Measurements from ENCODE around the gene PDILT. TPM values are rescaled to one million over a fixed set of nuclear protein-coding genes. Genes with fewer than 3 reads are reported as not detected.

The PDILT gene
- total RNA-seq, 1 experiment from 2014 or later = not detected

DNA sequence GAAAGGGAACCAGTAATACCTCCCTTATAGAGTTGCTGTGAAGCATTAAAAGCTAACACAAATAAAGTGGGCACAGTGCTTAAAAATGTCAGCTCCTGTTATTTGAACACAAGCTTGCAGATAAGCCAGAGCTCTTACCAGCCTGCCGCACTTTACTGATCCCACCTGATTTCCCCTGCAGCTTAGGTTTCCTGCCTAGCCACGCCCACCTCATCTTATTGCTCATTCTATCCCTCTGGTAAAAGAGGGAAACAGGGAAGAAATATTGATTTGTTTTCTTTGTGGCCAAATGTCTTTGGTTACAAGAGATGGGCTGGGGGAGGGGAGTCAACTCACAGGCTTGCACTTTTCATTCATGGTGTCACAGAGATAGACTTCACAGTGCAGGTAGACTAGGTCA lies 67.6 kb downstream of the PDILT start:
- TF ChIP-seq EZH2phosphoT487 (IDR thresholded peaks at IDR 0.05; ENCODE audit: borderline replicate concordance, low read length) (no peak), EZH2 (IDR thresholded peaks at IDR 0.05; ENCODE audit: low read length, unreplicated experiment) (no peak)
- TF ChIP-seq, protein P1, sequence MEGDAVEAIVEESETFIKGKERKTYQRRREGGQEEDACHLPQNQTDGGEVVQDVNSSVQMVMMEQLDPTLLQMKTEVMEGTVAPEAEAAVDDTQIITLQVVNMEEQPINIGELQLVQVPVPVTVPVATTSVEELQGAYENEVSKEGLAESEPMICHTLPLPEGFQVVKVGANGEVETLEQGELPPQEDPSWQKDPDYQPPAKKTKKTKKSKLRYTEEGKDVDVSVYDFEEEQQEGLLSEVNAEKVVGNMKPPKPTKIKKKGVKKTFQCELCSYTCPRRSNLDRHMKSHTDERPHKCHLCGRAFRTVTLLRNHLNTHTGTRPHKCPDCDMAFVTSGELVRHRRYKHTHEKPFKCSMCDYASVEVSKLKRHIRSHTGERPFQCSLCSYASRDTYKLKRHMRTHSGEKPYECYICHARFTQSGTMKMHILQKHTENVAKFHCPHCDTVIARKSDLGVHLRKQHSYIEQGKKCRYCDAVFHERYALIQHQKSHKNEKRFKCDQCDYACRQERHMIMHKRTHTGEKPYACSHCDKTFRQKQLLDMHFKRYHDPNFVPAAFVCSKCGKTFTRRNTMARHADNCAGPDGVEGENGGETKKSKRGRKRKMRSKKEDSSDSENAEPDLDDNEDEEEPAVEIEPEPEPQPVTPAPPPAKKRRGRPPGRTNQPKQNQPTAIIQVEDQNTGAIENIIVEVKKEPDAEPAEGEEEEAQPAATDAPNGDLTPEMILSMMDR (conservative IDR thresholded peaks at IDR 0.05; ENCODE audit: low read depth, low read length) = no peak
- Histone ChIP-seq H2AFZ (ENCODE audit: low read length) (no peak overlapping the region), H3K27me3 (ENCODE audit: low read length) (no peaks in the 10 kb centered on the region), H3K9me3 (ENCODE audit: low read length) (no peaks in the 10 kb centered on the region), H3K4me1 (ENCODE audit: insufficient read depth, low read length) (no peaks in the 10 kb centered on the region), H3K27ac (ENCODE audit: low read length) (no peak overlapping the region), H3K4me3 (ENCODE audit: low read length) (no peak overlapping the region), H3K9ac (ENCODE audit: low read length) (no peak overlapping the region), H3F3A (ENCODE audit: low read length, unreplicated experiment) (no peaks in the 10 kb centered on the region), H3K9me2 (replicated peaks; ENCODE audit: low read length) (no peaks in the 10 kb centered on the region), H3K4me2 (ENCODE audit: low read length) (no peak overlapping the region), H4K20me1 (ENCODE audit: low read length) (no peaks in the 10 kb centered on the region), H3K36me3 (ENCODE audit: low read depth, low read length) (no peaks in the 10 kb centered on the region), H3K79me2 (ENCODE audit: low read length) (no peaks in the 10 kb centered on the region)
- ATAC-seq (no peak), DNase-seq (no peak)
- ChIA-PET CTCF (no interaction called here), POLR2A (ENCODE audit: unreplicated experiment) (no interaction called here)
- intact Hi-C loops (cut with micrococcal nuclease) = no loop called here
- no TSS peak for BruUV-seq (replicated peaks)

DNA sequence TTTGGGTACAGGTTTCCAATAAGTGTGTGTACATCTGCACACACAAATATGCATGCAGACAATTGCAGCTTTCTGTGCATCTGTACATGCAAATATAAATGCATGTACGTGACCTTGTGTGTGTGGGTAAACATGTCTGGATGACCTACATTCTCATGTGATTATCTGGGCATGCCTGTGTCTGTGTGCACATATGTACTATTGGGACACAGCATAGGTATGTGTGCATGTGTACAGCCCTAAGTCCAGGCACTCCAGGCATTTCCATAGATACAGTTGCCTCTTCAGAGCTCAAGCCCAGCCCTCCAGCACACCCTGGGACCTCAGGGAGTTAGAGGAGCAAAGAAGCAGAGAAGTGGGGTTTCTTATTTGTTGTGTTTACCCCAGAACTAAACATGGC lies 70.1 kb downstream of the PDILT start:
- no peak overlapping the region for H3K4me3 ChIP-seq (ENCODE audit: low read length)
- no peaks in the 10 kb centered on the region for H3K27me3 ChIP-seq (ENCODE audit: low read length)
- no peak overlapping the region for H3K27ac ChIP-seq (ENCODE audit: low read length)
- H3F3A ChIP-seq (ENCODE audit: low read length, unreplicated experiment) = no peaks in the 10 kb centered on the region
- H2AFZ ChIP-seq (ENCODE audit: low read length) = no peak overlapping the region
- no peaks in the 10 kb centered on the region for H4K20me1 ChIP-seq (ENCODE audit: low read length)
- H3K4me2 ChIP-seq (ENCODE audit: low read length) = no peak overlapping the region
- intact Hi-C loops (cut with micrococcal nuclease) = no loop called here
- no peaks in the 10 kb centered on the region for H3K9me2 ChIP-seq (replicated peaks; ENCODE audit: low read length)
- no peak for DNase-seq
- H3K79me2 ChIP-seq (ENCODE audit: low read length) = no peaks in the 10 kb centered on the region
- ATAC-seq = no peak
- H3K36me3 ChIP-seq (ENCODE audit: low read depth, low read length) = no peaks in the 10 kb centered on the region
- H3K9ac ChIP-seq (ENCODE audit: low read length) = no peak overlapping the region
- BruUV-seq (replicated peaks) = no TSS peak
- no peaks in the 10 kb centered on the region for H3K4me1 ChIP-seq (ENCODE audit: insufficient read depth, low read length)
- POLR2A ChIA-PET (ENCODE audit: unreplicated experiment) = no interaction called here
- TF ChIP-seq EZH2phosphoT487 (IDR thresholded peaks at IDR 0.05; ENCODE audit: borderline replicate concordance, low read length) = no peak
- TF ChIP-seq, protein P1 (conservative IDR thresholded peaks at IDR 0.05; ENCODE audit: low read depth, low read length) = no peak
- no peak for TF ChIP-seq EZH2 (IDR thresholded peaks at IDR 0.05; ENCODE audit: low read length, unreplicated experiment)
- CTCF ChIA-PET = no interaction called here
- H3K9me3 ChIP-seq (ENCODE audit: low read length) = no peaks in the 10 kb centered on the region

DNA sequence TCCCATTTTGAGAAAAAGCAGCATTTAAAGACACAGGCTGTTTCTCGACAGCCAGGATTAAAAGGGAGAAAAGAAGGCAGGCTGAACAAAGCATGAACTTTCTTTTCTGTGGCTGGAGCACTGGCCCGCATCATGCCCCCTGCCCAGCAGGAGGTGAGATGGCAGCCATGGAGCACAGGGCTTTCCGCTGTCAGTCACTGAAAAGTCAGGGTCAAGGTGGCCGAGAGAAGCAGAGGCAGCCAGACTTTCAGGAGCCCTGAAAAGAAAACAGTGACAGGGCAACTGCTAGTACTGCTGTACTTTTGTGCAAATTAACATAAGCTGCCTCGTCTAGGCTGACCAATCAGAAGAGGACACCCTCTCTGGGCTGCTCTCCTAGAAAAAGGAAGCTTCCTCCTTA lies 71.4 kb downstream of the PDILT start:
- no peaks in the 10 kb centered on the region for H3K27me3 ChIP-seq (ENCODE audit: low read length)
- H3K9ac ChIP-seq (ENCODE audit: low read length) = no peak overlapping the region
- H3K9me3 ChIP-seq (ENCODE audit: low read length) = no peaks in the 10 kb centered on the region
- intact Hi-C loops (cut with micrococcal nuclease) = no loop called here
- no peaks in the 10 kb centered on the region for H3K4me1 ChIP-seq (ENCODE audit: insufficient read depth, low read length)
- POLR2A ChIA-PET (ENCODE audit: unreplicated experiment) = no interaction called here
- no TSS peak for BruUV-seq (replicated peaks)
- CTCF ChIA-PET = no interaction called here
- H2AFZ ChIP-seq (ENCODE audit: low read length) = no peak overlapping the region
- DNase-seq (no peak), ATAC-seq (no peak)
- no peak overlapping the region for H3K4me3 ChIP-seq (ENCODE audit: low read length)
- H3K79me2 ChIP-seq (ENCODE audit: low read length) = no peaks in the 10 kb centered on the region
- no peak overlapping the region for H3K4me2 ChIP-seq (ENCODE audit: low read length)
- no peaks in the 10 kb centered on the region for H3F3A ChIP-seq (ENCODE audit: low read length, unreplicated experiment)
- TF ChIP-seq, protein P1 (conservative IDR thresholded peaks at IDR 0.05; ENCODE audit: low read depth, low read length) = no peak
- TF ChIP-seq EZH2 (IDR thresholded peaks at IDR 0.05; ENCODE audit: low read length, unreplicated experiment) = no peak
- no peak for TF ChIP-seq EZH2phosphoT487 (IDR thresholded peaks at IDR 0.05; ENCODE audit: borderline replicate concordance, low read length)
- H4K20me1 ChIP-seq (ENCODE audit: low read length) = no peaks in the 10 kb centered on the region
- no peak overlapping the region for H3K27ac ChIP-seq (ENCODE audit: low read length)
- no peaks in the 10 kb centered on the region for H3K9me2 ChIP-seq (replicated peaks; ENCODE audit: low read length)
- no peaks in the 10 kb centered on the region for H3K36me3 ChIP-seq (ENCODE audit: low read depth, low read length)
